ENCODE measurements around the gene DLGAP5. TPM values are rescaled to one million over a fixed set of nuclear protein-coding genes. Genes with fewer than 3 reads are reported as not detected.

The DLGAP5 gene
- total RNA-seq, 1 experiment from 2014 or later, result 101 TPM

DNA sequence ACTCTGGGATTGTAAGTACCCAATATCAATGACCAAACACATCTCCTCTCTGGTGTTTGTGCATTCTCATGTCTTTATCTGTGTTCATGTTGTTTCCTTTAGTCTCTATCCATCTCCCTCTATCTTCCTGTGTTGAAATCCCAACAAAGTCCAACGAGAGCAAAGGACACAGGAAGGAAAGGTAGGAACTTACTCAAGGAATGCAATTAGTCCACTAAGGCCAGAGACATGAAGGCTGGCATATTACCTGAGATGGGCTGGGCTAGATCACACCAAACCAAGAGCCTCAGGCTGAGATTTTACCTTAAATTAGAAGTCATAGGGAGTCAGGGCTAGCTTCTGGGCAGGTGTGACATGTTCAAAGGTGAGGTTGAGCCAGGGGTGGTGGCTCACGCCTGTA is 76.7 kb downstream of the DLGAP5 start:
- DNase-seq (ENCODE audit: low read depth), result no peak

DNA sequence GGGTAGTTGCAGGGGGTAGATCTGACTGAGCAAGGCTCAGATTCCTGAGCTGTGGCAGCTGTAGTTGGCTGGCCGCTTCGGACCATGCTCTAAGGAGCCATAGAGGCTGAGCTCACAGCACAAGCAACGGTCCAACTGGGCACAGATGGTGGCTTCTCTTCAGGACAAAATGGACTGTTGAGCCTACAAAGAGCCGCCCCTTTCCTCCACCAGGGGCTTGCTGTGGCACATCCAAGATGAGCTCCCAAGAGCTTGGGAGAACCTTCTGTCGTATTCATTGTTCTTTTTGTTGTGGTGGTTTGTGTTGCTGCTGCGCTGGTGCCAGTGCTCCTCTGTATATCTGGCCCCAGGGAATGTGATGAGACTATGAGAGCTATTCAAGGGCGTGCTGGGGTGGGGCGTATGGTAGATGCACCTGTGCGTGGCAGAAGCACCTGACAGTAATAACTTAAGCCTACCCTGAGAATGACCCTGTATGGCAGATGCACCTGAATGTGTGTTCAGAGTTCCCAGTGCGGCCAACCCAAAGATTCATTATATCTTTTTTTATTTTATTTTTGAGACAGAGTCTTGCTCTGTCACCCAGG is 80.2 kb downstream of the DLGAP5 start:
- DNase-seq (ENCODE audit: low read depth), result no peak

DNA sequence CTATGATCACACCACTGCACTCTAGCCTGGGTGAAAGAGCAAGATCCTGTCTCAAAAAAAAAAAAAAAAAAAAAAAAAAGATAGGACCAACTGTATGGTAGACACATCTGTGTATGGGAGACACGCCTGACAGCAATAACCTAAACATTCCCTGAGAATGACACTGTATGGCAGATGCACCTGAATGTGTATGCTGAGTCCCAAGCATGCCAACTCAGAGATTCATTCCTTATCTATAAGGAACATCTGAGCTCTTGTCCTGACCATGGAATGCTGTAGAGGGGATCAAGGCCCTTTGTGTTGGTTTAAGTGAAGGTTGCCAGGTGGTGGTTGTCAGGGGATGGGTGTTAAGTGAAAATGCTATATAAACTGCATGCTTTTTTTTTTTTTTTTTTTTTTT is 81.5 kb downstream of the DLGAP5 start:
- DNase-seq (ENCODE audit: low read depth), result no peak

DNA sequence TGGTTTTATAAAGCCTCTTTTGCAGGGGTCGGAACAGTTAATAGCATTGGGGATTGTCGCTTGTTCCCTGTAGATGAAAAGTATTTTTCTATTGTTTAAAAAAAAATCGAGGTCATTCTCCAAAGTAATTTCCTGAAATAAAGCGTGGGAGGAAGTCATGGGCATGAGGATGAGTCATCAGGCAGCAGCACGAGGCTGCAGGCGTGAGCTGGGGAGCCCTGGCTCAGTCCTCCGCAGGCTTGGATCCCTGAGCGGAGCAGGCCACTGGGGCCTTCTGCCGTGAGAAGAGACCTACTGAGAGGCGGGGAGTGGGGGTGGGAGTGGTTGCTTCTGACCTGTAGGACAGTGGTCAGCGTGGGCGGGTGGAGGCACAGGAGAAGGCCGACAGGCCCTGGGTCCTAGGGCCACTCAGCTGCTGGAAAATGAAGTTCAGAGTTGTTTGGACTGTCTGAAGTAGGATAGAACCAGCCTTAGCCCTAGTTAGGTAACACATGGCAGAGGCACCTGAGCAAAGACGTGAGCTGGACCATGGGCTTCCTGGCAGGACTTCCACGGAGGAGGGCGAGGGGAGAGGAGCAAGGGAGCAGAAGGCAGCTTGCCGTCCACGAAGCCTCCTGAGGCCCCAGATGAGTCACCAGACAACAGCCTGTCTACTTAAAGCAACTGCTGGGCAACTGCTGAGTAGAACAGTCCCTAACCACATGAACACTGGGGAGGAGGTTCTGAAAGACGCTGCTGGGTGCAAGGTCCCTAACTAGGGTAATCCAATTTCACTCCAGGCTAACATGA is 83.4 kb downstream of the DLGAP5 start:
- peak; percentile 97 for DNase-seq (ENCODE audit: low read depth)

DNA sequence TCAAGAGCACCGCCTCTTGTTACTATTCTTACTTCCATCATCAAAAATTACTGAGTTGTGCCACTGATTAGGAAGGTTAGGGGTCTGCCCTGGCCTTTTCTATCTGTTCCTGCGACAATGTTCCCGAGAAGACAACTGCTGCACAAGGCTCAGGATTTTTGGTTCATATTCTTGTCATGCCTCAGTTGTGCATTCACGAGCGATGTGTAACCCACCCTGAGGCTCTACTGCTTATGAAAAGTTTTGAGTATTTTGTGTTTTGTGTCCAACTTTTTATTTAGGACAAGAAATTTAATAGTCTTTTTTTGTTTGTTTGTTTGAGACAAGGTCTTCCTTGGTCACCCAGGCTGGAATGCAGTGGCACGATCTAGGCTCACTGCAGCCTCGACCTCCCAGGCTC is 85.4 kb downstream of the DLGAP5 start:
- DNase-seq (ENCODE audit: low read depth), result no peak

DNA sequence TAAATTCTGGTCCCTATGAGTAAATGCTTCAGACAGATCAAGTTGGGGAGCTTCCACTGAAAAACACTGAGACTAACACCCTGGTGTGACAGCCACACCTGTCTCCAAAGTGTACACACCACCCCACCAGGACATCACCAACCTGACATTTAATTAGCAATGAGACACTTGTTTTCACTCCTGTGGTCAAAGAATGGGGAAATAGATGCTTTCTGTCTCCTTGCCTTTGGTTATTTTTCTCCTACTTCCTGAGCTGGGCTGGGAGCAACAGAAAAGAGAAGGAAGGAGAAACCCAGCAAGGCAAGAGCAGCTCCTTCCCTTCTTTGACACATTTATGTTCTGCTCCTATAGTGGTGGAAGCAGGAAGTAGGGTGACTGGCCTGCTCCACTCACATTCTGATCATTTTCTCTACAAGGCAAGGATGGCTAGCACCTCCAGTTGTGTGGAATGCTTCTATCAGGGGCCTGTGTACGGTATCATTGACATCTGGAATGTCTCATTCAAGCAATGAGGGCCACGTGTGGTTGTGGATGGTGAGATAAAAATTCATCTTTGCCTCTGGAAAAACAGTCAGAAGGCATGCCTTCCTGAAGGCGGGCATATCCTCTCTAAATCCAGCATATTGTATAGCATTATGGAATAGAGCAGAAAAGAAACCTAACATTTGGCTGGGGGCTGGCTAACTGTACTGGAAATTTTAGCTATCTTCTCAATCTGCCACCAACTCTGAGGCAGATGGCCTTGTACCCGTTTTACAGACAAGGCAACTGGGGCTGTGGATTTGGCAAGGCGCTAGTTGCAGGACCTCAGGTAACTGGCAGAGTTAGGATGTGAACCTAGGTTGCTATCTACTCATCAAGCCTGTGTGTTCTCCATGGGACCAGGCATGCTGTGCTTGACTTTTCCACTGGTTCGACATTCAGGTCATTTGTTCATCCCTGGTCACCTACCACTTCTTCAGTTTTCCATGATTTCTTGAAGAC is 87.1 kb downstream of the DLGAP5 start:
- DNase-seq (ENCODE audit: low read depth), result no peak

DNA sequence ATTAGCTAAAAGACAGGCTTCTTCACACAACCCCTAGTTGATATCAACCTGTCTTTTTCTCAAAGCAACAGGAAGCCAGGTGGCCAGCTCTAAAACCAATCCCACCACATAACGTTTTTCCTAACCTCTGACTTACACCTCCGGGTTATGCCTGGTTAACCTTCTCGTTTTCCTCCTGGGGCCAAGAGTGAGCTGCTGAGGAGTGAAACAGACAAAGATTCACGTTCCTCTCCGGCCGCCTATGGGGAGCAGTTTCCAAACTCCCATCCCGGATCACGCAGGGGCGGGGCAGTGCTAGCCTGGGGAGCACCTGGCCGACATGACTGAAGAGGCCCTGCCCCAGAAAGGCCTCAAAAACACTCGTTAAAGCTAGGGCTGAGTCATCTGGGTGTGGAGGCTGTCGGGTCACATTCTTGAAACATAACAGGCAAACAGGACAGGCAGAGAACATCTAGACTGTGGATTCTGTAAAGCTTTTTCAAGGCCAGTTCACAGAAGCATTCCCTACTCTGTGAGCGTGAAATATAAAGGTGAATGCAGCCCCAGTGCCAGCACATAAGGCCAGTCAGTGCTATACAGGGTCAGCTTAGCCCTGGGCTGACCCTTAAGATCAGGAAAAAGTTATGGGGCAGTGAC is 88.3 kb downstream of the DLGAP5 start:
- peak; percentile 98 for DNase-seq (ENCODE audit: low read depth)

DNA sequence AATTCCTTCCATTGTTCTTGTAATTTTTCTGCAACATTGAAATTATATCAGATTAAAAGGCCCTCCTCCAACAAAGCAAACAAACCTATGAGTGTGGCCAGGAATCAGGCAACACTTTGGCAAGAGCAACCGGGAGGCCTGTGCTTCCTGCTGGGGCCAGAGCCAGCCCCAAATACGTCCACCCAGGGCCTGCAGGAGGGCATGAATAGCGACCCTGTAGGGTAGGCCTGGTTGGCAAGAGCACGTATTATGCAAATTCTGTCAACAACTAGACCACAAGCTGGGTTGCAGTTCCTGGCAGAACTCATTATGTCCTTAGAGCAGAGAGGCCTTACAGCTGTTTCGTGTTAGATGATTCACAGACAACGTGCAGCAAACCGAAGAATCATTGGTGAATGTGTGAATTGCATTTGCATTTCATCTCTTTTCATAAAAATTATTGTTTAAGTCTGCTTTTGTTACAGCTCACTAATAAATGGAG is 89.2 kb downstream of the DLGAP5 start:
- peak; percentile 98 for DNase-seq (ENCODE audit: low read depth)

DNA sequence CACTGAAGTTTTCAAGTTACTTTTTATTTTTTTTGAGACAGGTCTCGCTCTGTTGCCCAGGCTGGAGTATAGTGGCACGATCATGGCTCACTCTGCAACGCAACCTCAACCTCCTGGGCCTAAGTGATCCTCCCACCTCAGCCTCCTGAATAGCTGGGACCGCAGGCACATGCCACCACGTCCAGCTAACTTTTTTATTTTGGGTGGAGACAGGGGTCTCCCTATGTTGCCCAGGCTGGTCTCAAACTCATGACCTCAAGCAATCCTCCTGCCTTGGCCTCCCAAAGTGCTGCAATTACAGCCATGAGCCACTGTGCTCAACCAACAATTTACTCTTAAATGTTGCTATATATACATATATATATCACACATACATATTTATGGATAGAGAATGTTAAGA is 89.7 kb downstream of the DLGAP5 start:
- DNase-seq (ENCODE audit: low read depth), result no peak

DNA sequence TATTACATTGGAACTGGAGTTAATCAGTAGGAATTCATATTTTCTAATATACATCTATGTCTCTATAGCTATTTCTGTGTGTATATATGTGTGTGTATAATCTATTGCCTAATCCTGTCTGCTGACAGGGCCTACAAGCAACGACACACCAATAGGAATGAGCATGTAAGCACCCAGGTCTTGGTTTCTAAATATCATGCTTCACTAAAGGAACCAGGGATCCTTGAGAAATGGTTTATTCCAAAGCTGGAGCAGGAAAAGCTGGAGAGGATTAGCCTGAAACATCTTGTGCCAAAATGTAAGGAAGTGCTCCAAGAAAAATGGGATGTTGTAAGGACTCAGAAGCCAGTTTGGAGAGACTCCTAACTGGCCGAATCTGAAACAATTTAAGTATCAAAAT is 91.6 kb downstream of the DLGAP5 start:
- DNase-seq (ENCODE audit: low read depth), result no peak

DNA sequence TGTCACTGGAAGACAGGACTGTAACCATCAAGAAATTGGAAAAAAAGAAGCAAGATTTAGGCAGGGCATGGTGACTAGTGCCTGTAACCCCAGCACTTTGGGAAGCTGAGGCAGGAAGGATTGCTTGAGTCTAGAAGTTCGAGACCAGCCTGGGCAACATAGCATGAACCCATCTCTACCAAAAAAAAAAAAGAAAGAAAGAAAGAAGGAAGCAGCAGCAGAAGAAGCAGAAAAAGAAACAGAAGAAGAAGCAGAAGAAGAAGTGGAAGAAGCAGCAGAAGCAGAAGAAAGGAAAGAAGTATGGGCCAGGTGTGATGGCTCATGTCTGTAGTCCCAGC is 92.9 kb downstream of the DLGAP5 start:
- no peak for DNase-seq (ENCODE audit: low read depth)

Other genes with a start within 250 kb of the DLGAP5 start
- 13.9 and 24.8 TPM in 2 replicates for gene WDHD1, start 164.5 kb downstream of the DLGAP5 start, total RNA-seq (2014; rRNA removed; shearing (Covaris generic))
- 12.5 and 14.1 TPM in 2 replicates for gene SOCS4, start 164.3 kb downstream of the DLGAP5 start, total RNA-seq (2014; rRNA removed; shearing (Covaris generic))
- 168 and 201 TPM in 2 replicates for gene MAPK1IP1L, start 139.9 kb downstream of the DLGAP5 start, total RNA-seq (2014; rRNA removed; shearing (Covaris generic))
- 56.2 and 80.1 TPM in 2 replicates for gene LGALS3, start 62.3 kb downstream of the DLGAP5 start, total RNA-seq (2014; rRNA removed; shearing (Covaris generic))
- gene FBXO34, start 79.8 kb upstream of the DLGAP5 start, total RNA-seq (2014; rRNA removed; shearing (Covaris generic)), result 23.4 and 28.1 TPM in 2 replicates
- 5.6 and 8.9 TPM in 2 replicates for gene ATG14, start 220.2 kb upstream of the DLGAP5 start, total RNA-seq (2014; rRNA removed; shearing (Covaris generic))
- gene TBPL2, start 249.0 kb upstream of the DLGAP5 start, total RNA-seq (2014; rRNA removed; shearing (Covaris generic)), result not detected in 2 replicates

Data from M059J (cell line).